NK-92 (cell line): Measurements from ENCODE around the gene FSCN2.

Source experiments
- DNase-seq: peaks from one replicate; lab custom pipeline; 2025; ENCODE audit not compliant: unreplicated experiment; lab: John Stamatoyannopoulos, UW

The FSCN2 gene

GRCh38 chr17:81511804-81512561 lies 16.2 kb upstream of the FSCN2 start:
- DNase-seq: no peak

GRCh38 chr17:81512562-81513371 lies 15.4 kb upstream of the FSCN2 start, which contains the start of gene ACTG1:
ACTG1 (minus strand) TSS chr17:81512799; CDS start chr17:81512354, 445 bp downstream.
- DNase-seq: peak; percentile 58

GRCh38 chr17:81513372-81513752 lies 14.8 kb upstream of the FSCN2 start:
- no peak for DNase-seq

- DNase-seq: no peak
These were observed 14.3 kb upstream of the FSCN2 start for GRCh38 chr17:81513753-81514488.

- no peak for DNase-seq
These were observed 13.8 kb upstream of the FSCN2 start for GRCh38 chr17:81514489-81514738.

- DNase-seq: no peak
These were observed 13.2 kb upstream of the FSCN2 start for GRCh38 chr17:81514739-81515529.

- no peak for DNase-seq
These were observed 12.6 kb upstream of the FSCN2 start for GRCh38 chr17:81515530-81516041.

GRCh38 chr17:81516439-81516838 lies 11.7 kb upstream of the FSCN2 start:
- DNase-seq: no peak

GRCh38 chr17:81517009-81517338 lies 11.2 kb upstream of the FSCN2 start:
- no peak for DNase-seq

GRCh38 chr17:81517339-81518112 lies 10.7 kb upstream of the FSCN2 start:
- no peak for DNase-seq

GRCh38 chr17:81518113-81518784 lies 9.9 kb upstream of the FSCN2 start:
- DNase-seq: no peak

- DNase-seq: no peak
These were observed 9.3 kb upstream of the FSCN2 start for GRCh38 chr17:81518785-81519283.

GRCh38 chr17:81519284-81520020 lies 8.7 kb upstream of the FSCN2 start:
- no peak for DNase-seq

- DNase-seq: no peak
These were observed 7.9 kb upstream of the FSCN2 start for GRCh38 chr17:81520021-81520901.

- DNase-seq: no peak
These were observed 5.4 kb upstream of the FSCN2 start for GRCh38 chr17:81522491-81523401.

- DNase-seq: no peak
These were observed 4.7 kb upstream of the FSCN2 start for GRCh38 chr17:81523402-81524038.
